ENCODE measurements around the gene DAZAP1.
"Not testable (repeated sequence)": the region's sequence is repeated elsewhere in the genome, so short reads cannot be mapped to it uniquely, and the experiment has no call there.

The DAZAP1 gene

GRCh38 chr19:1433119-1434039 is 26.0 kb downstream of the DAZAP1 start:
- H3K27me3 ChIP-seq (ENCODE audit: control insufficient read depth in 1 of 2, insufficient read depth in 2 of 2, low read length in 2 of 2) = no peaks in the 10 kb centered on the region

GRCh38 chr19:1434040-1434366 is 26.6 kb downstream of the DAZAP1 start:
- H3K4me3 ChIP-seq (ENCODE audit: low read depth in 1 of 2, low read length in 2 of 2) = no peak overlapping the region
- H3K4me1 ChIP-seq (ENCODE audit: insufficient read depth, low read length) = peaks cover 5% of the 10 kb centered on the region
- peaks cover 37% of the 10 kb centered on the region for H3K36me3 ChIP-seq (ENCODE audit: insufficient read depth, low read length)
- no peak overlapping the region for H3K9ac ChIP-seq (ENCODE audit: low read length)
- no peaks in the 10 kb centered on the region for H3K9me3 ChIP-seq (ENCODE audit: low read length)
- H3K27ac ChIP-seq (ENCODE audit: low read depth, low read length) = no peak overlapping the region
- no peaks in the 10 kb centered on the region for H3K27me3 ChIP-seq (ENCODE audit: control insufficient read depth in 1 of 2, insufficient read depth in 2 of 2, low read length in 2 of 2)

More at GRCh38 chr19:1433119-1434039, 26.0 kb downstream of the DAZAP1 start:
- H3K36me3 ChIP-seq (ENCODE audit: insufficient read depth, low read length) = peaks cover 44% of the 10 kb centered on the region
- H3K4me3 ChIP-seq (ENCODE audit: low read depth in 1 of 2, low read length in 2 of 2) = no peak overlapping the region
- peaks cover 5% of the 10 kb centered on the region for H3K4me1 ChIP-seq (ENCODE audit: insufficient read depth, low read length)
- H3K9ac ChIP-seq (ENCODE audit: low read length) = no peak overlapping the region
- no peaks in the 10 kb centered on the region for H3K9me3 ChIP-seq (ENCODE audit: low read length)
- no peak overlapping the region for H3K27ac ChIP-seq (ENCODE audit: low read depth, low read length)

- Histone ChIP-seq H3K9me3 (ENCODE audit: low read length) (no peaks in the 10 kb centered on the region), H3K4me3 (ENCODE audit: low read depth in 1 of 2, low read length in 2 of 2) (no peak overlapping the region), H3K27ac (ENCODE audit: low read depth, low read length) (no peak overlapping the region), H3K9ac (ENCODE audit: low read length) (no peak overlapping the region), H3K36me3 (ENCODE audit: insufficient read depth, low read length) (peaks cover 34% of the 10 kb centered on the region), H3K4me1 (ENCODE audit: insufficient read depth, low read length) (peaks cover 11% of the 10 kb centered on the region), H3K27me3 (ENCODE audit: control insufficient read depth in 1 of 2, insufficient read depth in 2 of 2, low read length in 2 of 2) (no peaks in the 10 kb centered on the region)
These were observed 27.2 kb downstream of the DAZAP1 start for GRCh38 chr19:1434577-1435060.

GRCh38 chr19:1435378-1435989 is 28.1 kb downstream of the DAZAP1 start:
- Histone ChIP-seq H3K9ac (ENCODE audit: low read length) (no peak overlapping the region), H3K27me3 (ENCODE audit: control insufficient read depth in 1 of 2, insufficient read depth in 2 of 2, low read length in 2 of 2) (no peaks in the 10 kb centered on the region), H3K4me3 (ENCODE audit: low read depth in 1 of 2, low read length in 2 of 2) (no peak overlapping the region), H3K36me3 (ENCODE audit: insufficient read depth, low read length) (peaks cover 39% of the 10 kb centered on the region), H3K4me1 (ENCODE audit: insufficient read depth, low read length) (peaks cover 13% of the 10 kb centered on the region), H3K9me3 (ENCODE audit: low read length) (no peaks in the 10 kb centered on the region), H3K27ac (ENCODE audit: low read depth, low read length) (no peak overlapping the region)

GRCh38 chr19:1437609-1438008 is 30.2 kb downstream of the DAZAP1 start:
- Histone ChIP-seq H3K9me3 (ENCODE audit: low read length) (no peaks in the 10 kb centered on the region), H3K4me1 (ENCODE audit: insufficient read depth, low read length) (peaks cover 13% of the 10 kb centered on the region), H3K27me3 (ENCODE audit: control insufficient read depth in 1 of 2, insufficient read depth in 2 of 2, low read length in 2 of 2) (no peaks in the 10 kb centered on the region), H3K36me3 (ENCODE audit: insufficient read depth, low read length) (peaks cover 38% of the 10 kb centered on the region), H3K9ac (ENCODE audit: low read length) (no peak overlapping the region), H3K27ac (ENCODE audit: low read depth, low read length) (no peak overlapping the region), H3K4me3 (ENCODE audit: low read depth in 1 of 2, low read length in 2 of 2) (peak overlapping the region; percentile 13 to 32)

- Histone ChIP-seq H3K36me3 (ENCODE audit: insufficient read depth, low read length) (peaks cover 32% of the 10 kb centered on the region), H3K27me3 (ENCODE audit: control insufficient read depth in 1 of 2, insufficient read depth in 2 of 2, low read length in 2 of 2) (no peaks in the 10 kb centered on the region), H3K27ac (ENCODE audit: low read depth, low read length) (peak within 1 kb of the TSS; percentile 91)
These were observed 30.9 kb downstream of the DAZAP1 start, which contains the start of gene RPS15 for GRCh38 chr19:1438035-1438932. TSS of gene RPS15 (plus strand) at chr19:1438396. CDS start at chr19:1438426, 30 bp downstream.

GRCh38 chr19:1438933-1439354 is 31.6 kb downstream of the DAZAP1 start:
- Histone ChIP-seq H3K27ac (ENCODE audit: low read depth, low read length) (peak overlapping the region; percentile 91), H3K9me3 (ENCODE audit: low read length) (no peaks in the 10 kb centered on the region), H3K4me3 (ENCODE audit: low read depth in 1 of 2, low read length in 2 of 2) (peak overlapping the region; percentile 63 to 87), H3K36me3 (ENCODE audit: insufficient read depth, low read length) (peaks cover 27% of the 10 kb centered on the region), H3K4me1 (ENCODE audit: insufficient read depth, low read length) (peaks cover 13% of the 10 kb centered on the region), H3K9ac (ENCODE audit: low read length) (peak overlapping the region; percentile 50), H3K27me3 (ENCODE audit: control insufficient read depth in 1 of 2, insufficient read depth in 2 of 2, low read length in 2 of 2) (no peaks in the 10 kb centered on the region)

More at GRCh38 chr19:1438035-1438932, 30.9 kb downstream of the DAZAP1 start, which contains the start of gene RPS15:
- H3K9me3 ChIP-seq (ENCODE audit: low read length) = no peaks in the 10 kb centered on the region
- H3K4me3 ChIP-seq (ENCODE audit: low read depth in 1 of 2, low read length in 2 of 2) = peak within 1 kb of the TSS; percentile 63 to 87
- H3K9ac ChIP-seq (ENCODE audit: low read length) = peak within 1 kb of the TSS; percentile 50
- peaks cover 13% of the 10 kb centered on the region for H3K4me1 ChIP-seq (ENCODE audit: insufficient read depth, low read length)

- H3K9me3 ChIP-seq (ENCODE audit: low read length); H3K27ac ChIP-seq (ENCODE audit: low read depth, low read length); H3K27me3 ChIP-seq (ENCODE audit: control insufficient read depth in 1 of 2, insufficient read depth in 2 of 2, low read length in 2 of 2): not testable (repeated sequence)
- H3K4me3 ChIP-seq (ENCODE audit: low read depth in 1 of 2, low read length in 2 of 2) = peak overlapping the region; percentile 63 to 87
- peaks cover 24% of the 10 kb centered on the region for H3K36me3 ChIP-seq (ENCODE audit: insufficient read depth, low read length)
- H3K9ac ChIP-seq (ENCODE audit: low read length) = peak overlapping the region; percentile 50
- peaks cover 14% of the 10 kb centered on the region for H3K4me1 ChIP-seq (ENCODE audit: insufficient read depth, low read length)
These were observed 32.4 kb downstream of the DAZAP1 start for GRCh38 chr19:1439525-1440417.

- Histone ChIP-seq H3K9ac (ENCODE audit: low read length) (no peak overlapping the region), H3K27ac (ENCODE audit: low read depth, low read length) (no peak overlapping the region), H3K4me1 (ENCODE audit: insufficient read depth, low read length) (peaks cover 20% of the 10 kb centered on the region), H3K27me3 (ENCODE audit: control insufficient read depth in 1 of 2, insufficient read depth in 2 of 2, low read length in 2 of 2) (peaks cover 0 to 5% of the 10 kb centered on the region in 2 donors), H3K36me3 (ENCODE audit: insufficient read depth, low read length) (peaks cover 24% of the 10 kb centered on the region), H3K4me3 (ENCODE audit: low read depth in 1 of 2, low read length in 2 of 2) (no peak overlapping the region), H3K9me3 (ENCODE audit: low read length) (no peaks in the 10 kb centered on the region)
These were observed 33.0 kb downstream of the DAZAP1 start for GRCh38 chr19:1440418-1440801.

GRCh38 chr19:1441022-1441426 is 33.6 kb downstream of the DAZAP1 start:
- Histone ChIP-seq H3K27me3 (ENCODE audit: control insufficient read depth in 1 of 2, insufficient read depth in 2 of 2, low read length in 2 of 2) (peaks cover 0 to 10% of the 10 kb centered on the region in 2 donors), H3K4me1 (ENCODE audit: insufficient read depth, low read length) (peaks cover 21% of the 10 kb centered on the region), H3K4me3 (ENCODE audit: low read depth in 1 of 2, low read length in 2 of 2) (no peak overlapping the region), H3K9me3 (ENCODE audit: low read length) (no peaks in the 10 kb centered on the region), H3K36me3 (ENCODE audit: insufficient read depth, low read length) (peaks cover 24% of the 10 kb centered on the region), H3K9ac (ENCODE audit: low read length) (no peak overlapping the region), H3K27ac (ENCODE audit: low read depth, low read length) (no peak overlapping the region)

Measured in muscle layer of colon (tissue), 2 donors.